ENCODE results near the gene RSPO3.

RSPO3 gene

DNA sequence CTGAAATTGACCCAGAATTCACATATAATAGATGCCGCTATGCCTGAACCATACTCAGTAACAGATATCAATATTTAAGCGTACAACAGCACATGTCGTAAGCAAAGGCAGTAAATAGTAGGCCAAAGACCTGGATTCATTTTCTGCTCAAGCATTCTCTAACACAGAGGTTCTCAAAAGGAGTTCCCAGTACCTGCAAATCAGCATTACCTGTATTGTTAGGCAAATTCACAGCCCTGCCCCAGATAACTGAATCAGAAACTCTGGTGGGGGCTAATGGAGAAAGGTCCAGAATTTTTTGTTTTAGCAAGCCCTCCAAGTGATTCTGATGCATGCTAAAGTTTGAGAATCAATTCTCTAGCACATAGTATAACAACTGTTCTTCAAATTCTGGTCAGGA is 36.0 kb downstream of the RSPO3 start:
- Histone ChIP-seq H3K9me3 (no peaks in the 10 kb centered on the region), H3K27ac (no peak overlapping the region), H3K27me3 (peaks cover 66% of the 10 kb centered on the region), H3K36me3 (no peaks in the 10 kb centered on the region), H3K4me3 (ENCODE audit: low read depth in 1 of 2, low read length in 1 of 2) (no peak overlapping the region), H3K4me1 (ENCODE audit: control insufficient read depth in 1 of 2, insufficient read depth in 1 of 2, low read depth in 1 of 2, low read length in 1 of 2) (no peaks in the 10 kb centered on the region)
- TF ChIP-seq CTCF (IDR thresholded peaks at IDR 0.05): no peak

GRCh38 chr6:127160484-127160883 is 42.0 kb downstream of the RSPO3 start:
- no peak for TF ChIP-seq CTCF (IDR thresholded peaks at IDR 0.05)
- Histone ChIP-seq H3K27ac (no peak overlapping the region), H3K4me3 (ENCODE audit: low read depth in 1 of 2, low read length in 1 of 2) (no peak overlapping the region), H3K9me3 (no peaks in the 10 kb centered on the region), H3K27me3 (peaks cover 65% of the 10 kb centered on the region), H3K4me1 (ENCODE audit: control insufficient read depth in 1 of 2, insufficient read depth in 1 of 2, low read depth in 1 of 2, low read length in 1 of 2) (no peaks in the 10 kb centered on the region), H3K36me3 (no peaks in the 10 kb centered on the region)

GRCh38 chr6:127162836-127163235 is 44.4 kb downstream of the RSPO3 start:
- H3K27ac ChIP-seq: no peak overlapping the region
- H3K4me1 ChIP-seq (ENCODE audit: control insufficient read depth in 1 of 2, insufficient read depth in 1 of 2, low read depth in 1 of 2, low read length in 1 of 2): no peaks in the 10 kb centered on the region
- H3K9me3 ChIP-seq: no peaks in the 10 kb centered on the region
- H3K4me3 ChIP-seq (ENCODE audit: low read depth in 1 of 2, low read length in 1 of 2): no peak overlapping the region
- no peaks in the 10 kb centered on the region for H3K36me3 ChIP-seq
- no peak for TF ChIP-seq CTCF (IDR thresholded peaks at IDR 0.05)
- H3K27me3 ChIP-seq: peaks cover 63% of the 10 kb centered on the region

DNA sequence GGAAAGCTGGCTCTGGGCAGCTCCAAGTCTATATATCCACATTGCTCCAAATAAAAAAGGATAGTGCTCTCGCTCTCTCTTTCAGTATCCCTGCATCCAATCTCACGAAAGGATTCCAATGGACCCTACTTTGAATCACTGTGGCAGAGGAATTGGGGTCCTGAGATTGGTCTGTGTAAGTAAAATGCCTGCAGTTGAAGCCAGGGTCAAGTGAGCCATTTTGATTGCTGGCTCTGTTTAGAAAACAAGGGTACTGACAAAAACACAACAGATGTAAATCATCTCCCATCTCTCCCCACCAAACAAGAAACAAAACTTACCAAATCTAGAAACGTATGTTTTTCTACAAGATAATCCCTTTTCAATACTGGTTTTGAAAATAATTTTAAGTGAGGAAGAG is 45.6 kb downstream of the RSPO3 start:
- H3K27ac ChIP-seq: no peak overlapping the region
- no peaks in the 10 kb centered on the region for H3K36me3 ChIP-seq
- H3K9me3 ChIP-seq: no peaks in the 10 kb centered on the region
- H3K4me1 ChIP-seq (ENCODE audit: control insufficient read depth in 1 of 2, insufficient read depth in 1 of 2, low read depth in 1 of 2, low read length in 1 of 2): no peaks in the 10 kb centered on the region
- no peak for TF ChIP-seq CTCF (IDR thresholded peaks at IDR 0.05)
- H3K4me3 ChIP-seq (ENCODE audit: low read depth in 1 of 2, low read length in 1 of 2): no peak overlapping the region
- H3K27me3 ChIP-seq: peaks cover 53% of the 10 kb centered on the region

DNA sequence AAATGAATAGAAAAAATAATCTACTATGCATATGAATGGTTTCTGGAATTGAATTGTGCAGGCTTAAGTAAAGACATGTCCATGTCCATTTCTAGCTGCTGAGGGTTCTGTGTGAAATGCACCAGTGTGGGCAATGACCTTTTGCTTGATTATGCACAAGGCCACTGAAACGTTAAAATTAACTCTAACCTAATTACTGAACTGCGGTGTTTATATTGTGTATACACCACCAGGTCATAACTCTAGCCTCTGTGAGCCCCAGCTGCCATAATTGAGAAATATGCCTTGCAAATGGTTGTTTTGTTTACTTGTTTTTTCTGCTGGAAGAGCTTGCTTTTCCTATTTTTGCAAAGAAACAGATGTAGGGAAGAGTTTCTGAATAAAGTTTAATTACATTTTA is 46.1 kb downstream of the RSPO3 start:
- Histone ChIP-seq H3K9me3 (no peaks in the 10 kb centered on the region), H3K4me3 (ENCODE audit: low read depth in 1 of 2, low read length in 1 of 2) (no peak overlapping the region), H3K27me3 (peaks cover 47% of the 10 kb centered on the region), H3K27ac (no peak overlapping the region), H3K36me3 (no peaks in the 10 kb centered on the region), H3K4me1 (ENCODE audit: control insufficient read depth in 1 of 2, insufficient read depth in 1 of 2, low read depth in 1 of 2, low read length in 1 of 2) (no peaks in the 10 kb centered on the region)
- no peak for TF ChIP-seq CTCF (IDR thresholded peaks at IDR 0.05)

All from neutrophil (primary cell).